Measurements from ENCODE around the gene CTSS. TPM values are rescaled to one million over a fixed set of nuclear protein-coding genes. Genes with fewer than 3 reads are reported as not detected.

CTSS gene
- total and polyA plus RNA-seq, 2 donors (not counting 1 experiment from before 2014, with no cell fraction given): 2.6 to 2.8 TPM

GRCh38 chr1:150764617-150765101 is 919 bp downstream of the CTSS start:
- H3K4me3 ChIP-seq (replicated peaks in 1 of 4; ENCODE audit: control extremely low read depth in 1 of 4, insufficient read depth in 1 of 4, low read depth in 3 of 4, low read length in 4 of 4): peak overlapping the region in 1 of 4 experiments; percentile 34
- no peak overlapping the region for H2AFZ ChIP-seq (ENCODE audit: low read length)
- TF ChIP-seq EZH2 (IDR thresholded peaks at IDR 0.05; ENCODE audit: low read length, missing control alignments) (no peak), CTCF (conservative IDR thresholded peaks at IDR 0.05 in 1 of 2, IDR thresholded peaks at IDR 0.05 in 1 of 2; ENCODE audit: low read depth in 1 of 2, low read length in 2 of 2) (no peak)
- peak; percentile 84 to 89 for DNase-seq (ENCODE audit: low read depth in 2 of 2)
- H3K79me2 ChIP-seq (ENCODE audit: control insufficient read depth, insufficient read depth, low read length): no peaks in the 10 kb centered on the region
- H3K4me2 ChIP-seq (ENCODE audit: extremely low read depth, insufficient read depth, low read length): peak overlapping the region; percentile 94
- H3K9ac ChIP-seq (ENCODE audit: insufficient read depth, low read length): no peak overlapping the region
- H3K4me1 ChIP-seq (ENCODE audit: control insufficient read depth, extremely low read depth, insufficient read depth, low read length): no peaks in the 10 kb centered on the region
- H4K20me1 ChIP-seq (ENCODE audit: control insufficient read depth, extremely low read depth, insufficient read depth, low read length): no peaks in the 10 kb centered on the region
- no peak overlapping the region for H3K27ac ChIP-seq (ENCODE audit: insufficient read depth, low read length)
- H3K9me3 ChIP-seq (ENCODE audit: control insufficient read depth, insufficient read depth, low read depth, low read length): no peaks in the 10 kb centered on the region
- H3K27me3 ChIP-seq (ENCODE audit: control insufficient read depth, insufficient read depth, low read length): no peaks in the 10 kb centered on the region
- H3K36me3 ChIP-seq (ENCODE audit: control insufficient read depth, insufficient read depth, low read length): no peaks in the 10 kb centered on the region

GRCh38 chr1:150763018-150763417 is 2.6 kb downstream of the CTSS start:
- H3K27me3 ChIP-seq (ENCODE audit: control insufficient read depth, insufficient read depth, low read length): no peaks in the 10 kb centered on the region
- H2AFZ ChIP-seq (ENCODE audit: low read length): no peak overlapping the region
- no peaks in the 10 kb centered on the region for H3K79me2 ChIP-seq (ENCODE audit: control insufficient read depth, insufficient read depth, low read length)
- no peaks in the 10 kb centered on the region for H3K9me3 ChIP-seq (ENCODE audit: control insufficient read depth, insufficient read depth, low read depth, low read length)
- no peak overlapping the region for H3K4me3 ChIP-seq (replicated peaks in 1 of 4; ENCODE audit: control extremely low read depth in 1 of 4, insufficient read depth in 1 of 4, low read depth in 3 of 4, low read length in 4 of 4)
- H3K27ac ChIP-seq (ENCODE audit: insufficient read depth, low read length): no peak overlapping the region
- TF ChIP-seq CTCF (conservative IDR thresholded peaks at IDR 0.05 in 1 of 2, IDR thresholded peaks at IDR 0.05 in 1 of 2; ENCODE audit: low read depth in 1 of 2, low read length in 2 of 2): no peak
- no peak for TF ChIP-seq EZH2 (IDR thresholded peaks at IDR 0.05; ENCODE audit: low read length, missing control alignments)
- no peaks in the 10 kb centered on the region for H3K36me3 ChIP-seq (ENCODE audit: control insufficient read depth, insufficient read depth, low read length)
- no peak for DNase-seq (ENCODE audit: low read depth in 2 of 2)
- H3K4me2 ChIP-seq (ENCODE audit: extremely low read depth, insufficient read depth, low read length): no peak overlapping the region
- no peaks in the 10 kb centered on the region for H3K4me1 ChIP-seq (ENCODE audit: control insufficient read depth, extremely low read depth, insufficient read depth, low read length)
- H3K9ac ChIP-seq (ENCODE audit: insufficient read depth, low read length): no peak overlapping the region
- H4K20me1 ChIP-seq (ENCODE audit: control insufficient read depth, extremely low read depth, insufficient read depth, low read length): no peaks in the 10 kb centered on the region

- H3K36me3 ChIP-seq (ENCODE audit: control insufficient read depth, insufficient read depth, low read length): no peaks in the 10 kb centered on the region
- no peaks in the 10 kb centered on the region for H4K20me1 ChIP-seq (ENCODE audit: control insufficient read depth, extremely low read depth, insufficient read depth, low read length)
- no peaks in the 10 kb centered on the region for H3K79me2 ChIP-seq (ENCODE audit: control insufficient read depth, insufficient read depth, low read length)
- H2AFZ ChIP-seq (ENCODE audit: low read length): no peak overlapping the region
- H3K4me3 ChIP-seq (replicated peaks in 1 of 4; ENCODE audit: control extremely low read depth in 1 of 4, insufficient read depth in 1 of 4, low read depth in 3 of 4, low read length in 4 of 4): no peak overlapping the region
- H3K9me3 ChIP-seq (ENCODE audit: control insufficient read depth, insufficient read depth, low read depth, low read length): no peaks in the 10 kb centered on the region
- no peak for TF ChIP-seq EZH2 (IDR thresholded peaks at IDR 0.05; ENCODE audit: low read length, missing control alignments)
- no peak for TF ChIP-seq CTCF (conservative IDR thresholded peaks at IDR 0.05 in 1 of 2, IDR thresholded peaks at IDR 0.05 in 1 of 2; ENCODE audit: low read depth in 1 of 2, low read length in 2 of 2)
- H3K27ac ChIP-seq (ENCODE audit: insufficient read depth, low read length): no peak overlapping the region
- no peaks in the 10 kb centered on the region for H3K27me3 ChIP-seq (ENCODE audit: control insufficient read depth, insufficient read depth, low read length)
- no peak overlapping the region for H3K9ac ChIP-seq (ENCODE audit: insufficient read depth, low read length)
- H3K4me1 ChIP-seq (ENCODE audit: control insufficient read depth, extremely low read depth, insufficient read depth, low read length): no peaks in the 10 kb centered on the region
- no peak overlapping the region for H3K4me2 ChIP-seq (ENCODE audit: extremely low read depth, insufficient read depth, low read length)
- DNase-seq (ENCODE audit: low read depth in 2 of 2): no peak
Measured at GRCh38 chr1:150762552-150762951, 3.0 kb downstream of the CTSS start.

All from fibroblast of lung (primary cell).